Endothelial cell of hepatic sinusoid (primary cell): ENCODE data around the gene SIL1.
"Not testable (repeated sequence)": the region's sequence is repeated elsewhere in the genome, so short reads cannot be mapped to it uniquely, and the experiment has no call there.

Experiments used
- in situ Hi-C: cut with HindIII; loops from 2 replicates; pipeline ENCODE4 v1.10.0; 2017; ENCODE audit warnings: low sequenced_read_pairs

Gene SIL1

GRCh38 chr5:139177809-139178588 lies 20.2 kb downstream of the SIL1 start:
- in situ Hi-C loops = no loop called here

DNA sequence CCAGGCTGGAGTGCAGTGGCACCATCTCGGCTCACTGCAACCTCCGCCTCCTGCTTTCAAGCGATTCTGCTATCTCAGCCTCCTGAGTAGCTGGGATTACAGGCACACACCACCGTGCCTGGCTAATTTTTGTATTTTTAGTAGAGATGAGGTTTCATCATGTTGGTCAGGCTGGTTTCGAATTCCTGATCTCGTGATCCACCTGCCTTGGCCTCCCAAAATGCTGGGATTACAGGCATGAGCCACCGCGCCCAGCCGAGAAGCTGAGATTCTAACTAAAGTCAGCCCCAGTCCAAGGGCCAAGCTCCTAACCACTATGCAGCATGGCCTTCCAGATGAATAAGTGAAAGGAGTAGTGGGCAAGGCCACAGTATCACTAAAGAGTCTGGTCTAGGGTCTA lies 20.9 kb downstream of the SIL1 start:
- in situ Hi-C loops = not testable (repeated sequence)

- in situ Hi-C loops = not testable (repeated sequence)
These were observed 23.8 kb downstream of the SIL1 start for GRCh38 chr5:139174382-139174781.

DNA sequence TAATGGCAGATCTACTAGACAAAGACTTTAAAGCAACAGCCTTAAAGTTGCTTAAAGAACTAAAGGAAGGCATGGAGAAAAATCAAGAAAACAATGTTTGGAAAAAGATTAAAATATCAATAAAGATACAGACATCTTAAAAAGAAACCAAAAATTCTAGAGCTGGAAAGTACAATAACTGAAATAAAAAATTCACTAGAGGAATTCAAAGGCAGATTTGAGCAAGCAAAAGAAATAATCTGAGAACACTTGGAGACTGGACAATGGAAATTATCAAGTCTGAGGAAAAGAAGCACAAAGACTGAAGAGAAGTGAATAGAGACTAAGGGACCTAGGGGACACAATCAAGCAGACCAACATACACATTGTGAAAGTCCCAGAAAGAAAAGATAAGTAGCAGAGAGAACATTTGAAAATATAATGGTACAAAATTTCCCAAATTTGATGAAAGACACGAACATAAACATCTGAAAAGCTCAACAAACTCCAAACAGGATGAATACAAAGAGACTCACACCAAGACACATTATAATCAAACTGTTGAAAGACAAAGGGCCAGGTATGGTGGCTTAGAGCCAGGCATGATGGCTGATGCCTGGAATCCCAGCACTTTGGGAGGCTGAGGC lies 26.3 kb downstream of the SIL1 start:
- in situ Hi-C loops = no loop called here

DNA sequence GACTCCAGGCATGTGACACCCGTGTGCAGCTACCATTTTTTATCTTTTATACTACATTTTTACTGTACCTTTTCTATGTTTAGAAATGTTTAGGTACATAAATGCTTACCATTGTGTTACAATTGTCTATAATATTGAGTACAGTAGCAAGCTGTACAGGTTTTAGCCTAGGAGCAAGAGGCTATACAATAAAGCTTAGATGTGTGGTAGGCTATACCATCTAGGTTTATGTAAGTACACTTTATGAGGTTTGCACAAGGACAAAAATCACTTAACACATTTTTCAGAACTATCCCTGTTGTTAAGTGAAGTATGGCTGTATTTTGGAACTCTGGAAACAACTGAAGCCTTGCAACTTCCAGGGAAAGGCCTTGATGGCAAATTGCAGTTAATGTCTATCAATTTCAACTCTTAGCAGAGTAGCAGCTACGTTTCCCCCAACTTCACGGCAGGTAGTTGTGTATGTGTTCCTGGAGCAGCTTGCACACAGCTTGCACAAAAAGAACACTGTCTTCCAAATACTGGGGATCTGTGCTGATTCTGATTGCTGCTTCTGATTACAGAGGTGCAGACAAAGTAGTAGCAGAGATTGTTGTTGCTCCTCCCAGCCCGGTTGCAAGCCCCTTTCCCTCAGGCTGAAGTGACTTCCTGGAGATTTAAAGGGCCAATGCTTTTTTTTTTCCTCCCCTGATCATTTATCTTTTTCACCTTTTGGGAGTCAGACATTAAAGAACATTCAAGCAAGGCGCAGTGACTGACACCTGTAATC lies 30.0 kb downstream of the SIL1 start:
- in situ Hi-C loops = no loop called here

DNA sequence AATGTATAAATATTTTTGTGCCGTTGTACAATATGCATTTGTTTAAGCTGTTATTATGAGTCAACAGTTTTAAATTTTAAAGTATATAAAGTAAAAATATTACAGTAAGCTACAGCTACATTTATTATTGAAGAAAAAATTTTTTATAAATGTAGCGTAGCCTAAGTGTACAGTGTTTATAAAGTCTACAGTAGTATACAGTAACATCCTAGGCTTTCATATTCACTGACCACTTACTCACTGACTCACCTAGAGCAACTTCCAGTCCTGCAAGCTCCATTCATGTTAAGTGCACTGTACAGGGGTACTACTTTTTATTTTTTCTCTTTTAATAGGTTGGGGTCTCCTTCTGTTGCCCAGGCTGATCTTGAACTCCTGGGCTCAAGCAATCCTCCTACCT lies 30.6 kb downstream of the SIL1 start:
- in situ Hi-C loops = no loop called here

DNA sequence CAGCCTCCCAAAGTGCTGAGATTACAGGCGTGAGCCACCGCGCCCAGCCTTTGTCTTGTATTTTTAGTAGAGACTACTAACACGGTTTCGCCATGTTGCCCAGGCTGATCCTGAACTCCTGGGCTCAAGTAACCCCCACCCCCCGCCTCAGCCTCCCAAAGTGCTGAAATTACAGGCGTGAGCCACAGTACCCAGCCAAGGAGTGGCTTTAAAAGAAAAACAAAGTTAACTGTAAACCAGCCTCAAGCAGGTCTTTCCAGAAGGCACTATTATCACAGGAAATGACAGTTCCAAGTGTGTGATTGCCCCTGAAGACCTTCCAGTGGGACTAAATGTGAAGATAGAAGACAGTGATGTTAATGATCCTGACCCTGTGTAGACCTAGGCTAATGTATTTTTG lies 31.1 kb downstream of the SIL1 start:
- in situ Hi-C loops = no loop called here

GRCh38 chr5:139164897-139165296 lies 33.3 kb downstream of the SIL1 start:
- in situ Hi-C loops = not testable (repeated sequence)

DNA sequence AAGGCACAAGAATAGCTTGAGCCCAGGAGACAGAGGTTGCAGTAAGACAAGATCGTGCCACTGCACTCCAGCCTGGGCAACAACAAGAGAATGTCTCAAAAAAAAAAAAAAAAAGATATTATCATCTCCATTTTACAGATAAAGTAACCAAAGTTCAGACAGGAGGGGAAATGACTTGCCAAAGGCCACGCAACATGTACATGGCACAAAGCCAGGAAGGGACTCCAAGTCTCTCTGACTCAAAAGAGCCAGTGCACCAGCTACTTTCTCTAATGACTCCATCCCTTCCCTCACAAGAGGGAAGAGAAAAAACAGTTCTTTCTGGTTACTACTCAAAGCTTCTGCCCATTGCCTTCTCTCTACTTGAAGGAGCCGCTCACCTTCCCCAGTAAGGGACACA lies 34.1 kb downstream of the SIL1 start:
- in situ Hi-C loops = no loop called here

DNA sequence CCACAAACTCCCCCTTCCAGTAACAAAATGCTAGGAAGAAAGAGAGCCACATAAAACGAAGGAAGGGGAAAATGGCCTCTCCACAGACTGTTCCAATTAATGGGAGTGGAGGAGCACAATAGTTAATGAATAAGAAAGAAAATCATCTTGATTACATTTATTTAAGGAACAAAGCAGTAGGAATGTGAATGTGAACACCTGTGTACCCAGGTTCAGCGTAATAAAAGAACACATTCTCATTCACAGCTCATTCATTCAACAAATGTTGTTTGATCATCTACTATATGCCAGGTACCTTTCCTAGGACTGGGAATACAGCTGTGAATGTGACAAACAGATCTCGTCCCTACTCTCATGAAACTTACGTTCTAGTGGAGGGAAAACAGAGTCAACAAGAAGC lies 35.7 kb downstream of the SIL1 start:
- in situ Hi-C loops = no loop called here

- in situ Hi-C loops = no loop called here
These were observed 39.4 kb downstream of the SIL1 start for GRCh38 chr5:139158791-139159190.

- in situ Hi-C loops = no loop called here
These were observed 40.6 kb downstream of the SIL1 start for GRCh38 chr5:139157556-139157955.

- in situ Hi-C loops = no loop called here
These were observed 41.4 kb downstream of the SIL1 start for GRCh38 chr5:139156814-139157213.

- in situ Hi-C loops = no loop called here
These were observed 42.8 kb downstream of the SIL1 start for GRCh38 chr5:139155333-139155732.

DNA sequence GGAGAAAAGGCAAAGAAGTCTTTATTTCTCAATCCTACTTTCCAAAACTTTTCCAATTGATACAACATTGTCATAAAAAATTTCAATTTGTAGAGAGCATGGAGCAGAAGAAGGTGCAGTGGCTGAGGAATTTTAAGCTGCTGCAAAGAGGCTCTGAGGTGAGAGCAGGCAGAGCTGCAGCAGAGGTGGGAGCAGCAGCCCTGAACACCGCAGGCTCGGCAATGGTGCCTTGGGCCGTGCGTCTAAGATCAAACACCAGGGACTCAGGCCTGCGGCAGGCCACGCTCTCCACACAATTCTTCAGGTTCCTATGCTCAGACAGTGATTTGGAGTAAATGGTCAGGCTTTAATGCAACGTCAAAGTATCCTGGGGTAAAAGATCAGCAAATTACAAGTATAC lies 46.3 kb downstream of the SIL1 start:
- in situ Hi-C loops = no loop called here

DNA sequence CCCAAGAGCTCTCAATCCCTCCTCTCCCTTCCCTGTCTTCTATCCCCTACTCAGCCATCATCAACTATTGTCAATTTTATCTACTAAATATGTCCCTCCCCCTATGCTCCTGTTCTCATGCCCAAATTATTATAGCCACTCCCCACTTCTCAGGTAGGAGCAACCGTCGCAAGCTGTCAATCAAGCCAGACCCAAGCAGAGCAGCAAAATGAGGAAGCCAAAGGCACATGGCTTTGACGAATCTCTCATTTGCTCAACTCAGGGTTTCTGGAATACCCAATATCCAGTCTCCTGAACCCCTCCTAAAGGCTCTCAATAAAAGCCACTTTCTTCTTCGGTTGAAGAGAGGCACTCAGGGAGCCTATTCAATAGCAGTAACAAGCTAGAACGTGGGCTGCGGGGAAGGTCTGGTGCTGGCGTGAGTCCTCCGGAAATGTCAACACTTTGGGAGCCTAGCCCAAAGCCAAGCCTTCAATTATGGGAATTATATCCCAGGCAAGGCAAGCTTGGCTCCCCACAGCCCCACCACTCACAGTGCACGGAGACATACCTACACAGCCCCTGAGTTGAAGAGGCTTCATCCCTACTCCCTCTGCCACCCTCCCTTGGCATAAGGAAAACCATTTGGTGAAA lies 47.7 kb downstream of the SIL1 start:
- in situ Hi-C loops = no loop called here

GRCh38 chr5:139149477-139150199 lies 48.5 kb downstream of the SIL1 start:
- in situ Hi-C loops = no loop called here

DNA sequence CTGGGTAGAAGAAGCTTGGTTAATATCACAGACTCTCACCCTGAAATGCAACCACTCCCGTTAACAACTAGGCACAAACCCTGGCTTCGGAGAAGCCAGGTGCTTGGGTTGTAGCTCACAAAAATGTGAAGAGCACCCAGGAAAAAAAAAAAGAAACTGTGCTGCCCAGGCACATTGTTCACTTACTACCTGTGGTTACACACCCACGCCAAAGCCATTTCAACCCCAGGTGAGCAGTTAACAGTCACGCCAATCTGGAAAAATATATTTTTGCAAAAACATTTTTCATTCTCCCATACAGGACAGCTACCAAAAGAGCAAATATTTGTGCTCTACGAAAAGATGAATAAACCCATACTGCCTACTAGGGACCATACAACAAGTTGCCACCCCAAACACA lies 49.2 kb downstream of the SIL1 start:
- in situ Hi-C loops = no loop called here

GRCh38 chr5:139148306-139148705 lies 49.9 kb downstream of the SIL1 start:
- in situ Hi-C loops = no loop called here

- in situ Hi-C loops = no loop called here
These were observed 50.6 kb downstream of the SIL1 start for GRCh38 chr5:139147483-139148087.
